Lower leg skin (tissue), 3 donors: Measurements from ENCODE around the gene GIMAP2.

Experiments used
- CTCF ChIP-seq, 3 donors: fragments of 450-650 bp; IDR thresholded peaks; one replicate each; pipeline ENCODE4 v1.5.1; 2016; ENCODE audit warnings: antibody characterized with exemption in 3 of 3, mild to moderate bottlenecking in 3 of 3, moderate library complexity in 2 of 3
- POLR2A ChIP-seq, 2 donors: fragments of 450-650 bp; IDR thresholded peaks; one replicate each; pipeline ENCODE4 v1.6.1; 2016 to 2017; ENCODE audit warnings: antibody characterized with exemption in 2 of 2, mild to moderate bottlenecking in 1 of 2, moderate library complexity in 1 of 2

DNA sequence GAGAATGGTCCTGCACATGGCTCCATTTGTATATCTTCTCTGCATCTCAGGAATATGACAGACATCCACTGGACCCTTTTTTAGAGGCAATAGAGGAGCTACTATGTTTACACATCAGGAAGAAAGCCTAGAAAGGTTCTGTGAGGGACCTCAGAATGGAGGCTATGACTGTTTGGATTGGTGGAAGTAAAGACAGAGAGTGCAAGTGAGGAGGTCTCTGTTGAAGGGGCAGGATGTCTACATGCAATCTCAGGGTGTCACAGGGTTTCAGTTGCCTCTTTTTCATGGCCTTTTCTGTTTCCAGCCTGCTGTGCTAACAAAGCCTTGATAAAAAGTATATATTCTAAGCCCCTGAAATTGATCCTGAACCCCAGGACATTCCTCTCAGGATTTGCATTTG lies 43.7 kb upstream of the GIMAP2 start:
- TF ChIP-seq CTCF (IDR thresholded peaks at IDR 0.05) (no peak), POLR2A (IDR thresholded peaks at IDR 0.05) (no peak)
